Measurements from ENCODE around the gene EML3. TPM values are rescaled to one million over a fixed set of nuclear protein-coding genes. Genes with fewer than 3 reads are reported as not detected.
A peak's percentile ranks its signal among the peaks of the same experiment; 100 is the strongest.

The EML3 gene
- total and polyA plus RNA-seq, 2 donors from 2014 or later, result 35.0 to 83.3 TPM

- no peak for FAIRE-seq
- H3K27me3 ChIP-seq (ENCODE audit: control insufficient read depth, insufficient read depth, low read length), result no peaks in the 10 kb centered on the region
- peaks cover 8 to 40% (median 39%) of the 10 kb centered on the region in 3 donors for H3K36me3 ChIP-seq (ENCODE audit: control insufficient read depth in 2 of 3, insufficient read depth in 3 of 3, low read length in 3 of 3)
- DNase-seq, result no peak
- intact Hi-C loops (cut with DNase I), result no loop called here
- no peaks in the 10 kb centered on the region for H3K9me3 ChIP-seq (ENCODE audit: control insufficient read depth in 2 of 3, insufficient read depth in 1 of 3, low read length in 3 of 3)
- H3K4me3 ChIP-seq (ENCODE audit: low read length in 3 of 3), result no peak overlapping the region
- no peak overlapping the region for H3K27ac ChIP-seq (ENCODE audit: low read depth in 2 of 2, low read length in 2 of 2)
- no peak for TF ChIP-seq CTCF (IDR thresholded peaks at IDR 0.05; ENCODE audit: borderline replicate concordance, extremely low read depth, insufficient read depth)
- H3K4me1 ChIP-seq (ENCODE audit: control insufficient read depth in 2 of 3, insufficient read depth in 2 of 3, low read depth in 1 of 3, low read length in 3 of 3), result peaks cover 9 to 21% (median 17%) of the 10 kb centered on the region in 3 donors
- H3K9ac ChIP-seq (ENCODE audit: low read length in 3 of 3), result no peak overlapping the region
Observed at GRCh38 chr11:62595124-62595523, 17.5 kb downstream of the EML3 start.

- H3K27me3 ChIP-seq (ENCODE audit: control insufficient read depth, insufficient read depth, low read length), result no peaks in the 10 kb centered on the region
- no peak overlapping the region for H3K9ac ChIP-seq (ENCODE audit: low read length in 3 of 3)
- intact Hi-C loops (cut with DNase I), result no loop called here
- DNase-seq (peak; percentile 73 to 88 (median 79)), FAIRE-seq (no peak)
- no peak overlapping the region for H3K4me3 ChIP-seq (ENCODE audit: low read length in 3 of 3)
- H3K9me3 ChIP-seq (ENCODE audit: control insufficient read depth in 2 of 3, insufficient read depth in 1 of 3, low read length in 3 of 3), result no peaks in the 10 kb centered on the region
- TF ChIP-seq CTCF (IDR thresholded peaks at IDR 0.05; ENCODE audit: borderline replicate concordance, extremely low read depth, insufficient read depth), result peak; percentile 41
- peaks cover 4 to 16% (median 12%) of the 10 kb centered on the region in 3 donors for H3K4me1 ChIP-seq (ENCODE audit: control insufficient read depth in 2 of 3, insufficient read depth in 2 of 3, low read depth in 1 of 3, low read length in 3 of 3)
- peaks cover 8 to 42% (median 40%) of the 10 kb centered on the region in 3 donors for H3K36me3 ChIP-seq (ENCODE audit: control insufficient read depth in 2 of 3, insufficient read depth in 3 of 3, low read length in 3 of 3)
- H3K27ac ChIP-seq (ENCODE audit: low read depth in 2 of 2, low read length in 2 of 2), result no peak overlapping the region
Observed at GRCh38 chr11:62593434-62594044, 19.0 kb downstream of the EML3 start.

GRCh38 chr11:62592989-62593421 lies 19.6 kb downstream of the EML3 start:
- peaks cover 4 to 16% (median 16%) of the 10 kb centered on the region in 3 donors for H3K4me1 ChIP-seq (ENCODE audit: control insufficient read depth in 2 of 3, insufficient read depth in 2 of 3, low read depth in 1 of 3, low read length in 3 of 3)
- no peak overlapping the region for H3K27ac ChIP-seq (ENCODE audit: low read depth in 2 of 2, low read length in 2 of 2)
- H3K36me3 ChIP-seq (ENCODE audit: control insufficient read depth in 2 of 3, insufficient read depth in 3 of 3, low read length in 3 of 3), result peaks cover 7 to 40% (median 37%) of the 10 kb centered on the region in 3 donors
- H3K4me3 ChIP-seq (ENCODE audit: low read length in 3 of 3), result no peak overlapping the region
- DNase-seq, result peak in 1 of 5 donors; percentile 36
- no peak for TF ChIP-seq CTCF (IDR thresholded peaks at IDR 0.05; ENCODE audit: borderline replicate concordance, extremely low read depth, insufficient read depth)
- no peaks in the 10 kb centered on the region for H3K9me3 ChIP-seq (ENCODE audit: control insufficient read depth in 2 of 3, insufficient read depth in 1 of 3, low read length in 3 of 3)
- no peaks in the 10 kb centered on the region for H3K27me3 ChIP-seq (ENCODE audit: control insufficient read depth, insufficient read depth, low read length)
- intact Hi-C loops (cut with DNase I), result no loop called here
- FAIRE-seq, result no peak
- peak overlapping the region in 1 of 3 donors; percentile 99 for H3K9ac ChIP-seq (ENCODE audit: low read length in 3 of 3)

Data from kidney (tissue), 14 donors.